AG09319 (cell line): ENCODE results near the gene SLC35G4.

Source experiments
- DNase-seq: peaks from one replicate; pipeline ENCODE4 v3.0.0-alpha.2; 2010; ENCODE audit warnings: low read depth; ENCODE audit errors: extremely low read depth
- TF ChIP-seq, protein P1 (sequence below): IDR thresholded peaks from 2 replicates; pipeline ENCODE4 v1.5.1; 2011; ENCODE audit warnings: low read depth, mild to moderate bottlenecking, inconsistent platforms, low read length, moderate library complexity

The SLC35G4 gene

DNA sequence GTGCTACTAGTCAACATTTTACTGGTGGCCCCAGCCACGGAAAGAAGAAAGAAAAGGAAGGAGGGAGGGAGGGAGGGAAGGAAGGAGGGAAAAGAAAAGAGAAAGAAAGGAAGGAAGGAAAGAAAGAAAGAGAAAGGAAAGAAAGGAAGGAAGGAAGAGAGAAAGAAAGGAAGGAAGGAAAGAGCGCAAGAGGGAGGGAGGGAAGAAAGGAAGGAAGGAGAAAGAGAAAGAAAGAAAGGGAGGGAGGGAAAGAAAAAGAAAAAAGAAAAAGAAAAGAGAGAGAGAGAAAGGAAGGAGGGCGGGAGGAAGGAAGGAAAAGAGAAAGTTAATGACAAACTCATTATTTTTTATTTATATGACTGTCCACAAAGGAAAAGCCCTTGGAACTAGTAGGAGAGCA is 34.9 kb upstream of the SLC35G4 start:
- no peak for DNase-seq
- TF ChIP-seq, protein P1, sequence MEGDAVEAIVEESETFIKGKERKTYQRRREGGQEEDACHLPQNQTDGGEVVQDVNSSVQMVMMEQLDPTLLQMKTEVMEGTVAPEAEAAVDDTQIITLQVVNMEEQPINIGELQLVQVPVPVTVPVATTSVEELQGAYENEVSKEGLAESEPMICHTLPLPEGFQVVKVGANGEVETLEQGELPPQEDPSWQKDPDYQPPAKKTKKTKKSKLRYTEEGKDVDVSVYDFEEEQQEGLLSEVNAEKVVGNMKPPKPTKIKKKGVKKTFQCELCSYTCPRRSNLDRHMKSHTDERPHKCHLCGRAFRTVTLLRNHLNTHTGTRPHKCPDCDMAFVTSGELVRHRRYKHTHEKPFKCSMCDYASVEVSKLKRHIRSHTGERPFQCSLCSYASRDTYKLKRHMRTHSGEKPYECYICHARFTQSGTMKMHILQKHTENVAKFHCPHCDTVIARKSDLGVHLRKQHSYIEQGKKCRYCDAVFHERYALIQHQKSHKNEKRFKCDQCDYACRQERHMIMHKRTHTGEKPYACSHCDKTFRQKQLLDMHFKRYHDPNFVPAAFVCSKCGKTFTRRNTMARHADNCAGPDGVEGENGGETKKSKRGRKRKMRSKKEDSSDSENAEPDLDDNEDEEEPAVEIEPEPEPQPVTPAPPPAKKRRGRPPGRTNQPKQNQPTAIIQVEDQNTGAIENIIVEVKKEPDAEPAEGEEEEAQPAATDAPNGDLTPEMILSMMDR, result no peak

DNA sequence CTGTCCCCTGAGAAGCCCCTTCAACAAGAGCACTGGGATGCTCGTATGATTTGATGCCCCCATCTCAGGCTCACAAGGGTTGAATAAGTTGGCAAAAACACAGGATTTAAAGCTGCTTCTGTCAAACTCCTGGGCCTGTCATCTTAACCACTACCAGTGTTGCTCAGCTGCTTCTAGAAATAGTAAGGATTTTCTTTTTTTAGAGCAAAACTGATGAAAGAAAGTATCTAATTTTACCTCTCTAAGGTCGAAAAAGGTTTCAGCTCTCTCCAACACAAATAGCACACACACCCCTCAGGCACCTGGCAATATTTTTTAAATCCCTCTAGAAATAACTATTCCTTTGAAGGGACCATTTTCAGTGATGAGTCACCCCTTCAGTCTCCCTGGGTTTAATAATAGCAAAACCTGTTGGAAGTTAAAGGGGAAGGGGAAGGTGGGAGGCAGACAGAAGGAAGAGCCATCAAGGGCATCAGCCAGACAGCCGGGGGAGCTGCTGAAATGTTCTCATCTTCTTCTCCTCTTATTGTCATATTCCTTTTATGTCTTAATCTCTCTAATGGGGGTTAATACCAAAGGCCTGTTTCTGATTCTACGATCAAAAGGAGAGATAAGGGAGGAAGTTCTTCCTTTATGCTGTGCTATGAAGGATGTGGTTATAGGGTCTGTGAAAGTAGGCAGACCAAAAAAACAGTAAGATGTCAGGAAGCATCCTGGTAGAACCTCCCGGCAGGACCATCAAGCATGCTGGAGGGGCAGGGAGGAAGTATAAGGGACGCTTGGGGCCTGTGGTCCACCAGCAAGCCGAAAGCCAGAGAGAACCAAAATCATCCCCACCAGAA is 31.9 kb upstream of the SLC35G4 start:
- TF ChIP-seq, protein P1, result no peak
- DNase-seq, result no peak

DNA sequence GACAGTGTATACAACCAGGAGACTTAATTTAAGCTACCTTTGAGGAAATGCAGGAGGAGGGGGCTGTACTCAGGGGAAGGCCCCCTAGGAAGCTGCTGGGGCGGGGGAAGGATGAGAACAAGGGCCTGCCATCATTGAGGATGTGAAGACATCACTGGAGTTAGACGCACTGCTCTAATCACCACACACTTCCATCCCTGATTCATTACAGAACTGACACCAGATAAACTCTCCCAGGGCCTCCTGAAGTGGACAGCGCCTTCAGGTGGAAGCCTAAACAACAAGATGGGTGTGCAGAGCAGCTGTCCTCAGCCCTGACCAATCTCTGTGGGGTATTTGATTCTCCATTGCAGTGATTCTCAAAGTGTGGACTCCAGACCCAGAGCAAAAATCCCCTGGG is 30.6 kb upstream of the SLC35G4 start:
- TF ChIP-seq, protein P1, result no peak
- no peak for DNase-seq

DNA sequence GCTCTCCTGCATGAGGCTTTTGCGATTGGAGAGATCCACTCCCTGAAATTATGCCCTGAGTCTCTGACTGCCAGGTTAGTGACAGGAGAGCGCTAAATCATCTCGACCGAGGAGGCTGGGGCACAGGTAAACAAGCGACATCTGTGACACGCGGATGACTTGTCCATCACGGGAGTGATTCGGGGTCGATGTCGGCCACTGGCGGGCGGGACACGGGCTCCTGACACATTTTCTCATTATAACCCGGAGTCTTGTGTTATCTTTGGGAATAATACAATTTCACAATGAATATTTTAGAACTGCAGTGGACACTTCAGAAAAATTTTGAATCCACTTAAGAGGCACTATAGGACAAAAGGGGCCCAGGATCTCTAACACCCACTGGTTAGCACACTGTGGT is 29.5 kb upstream of the SLC35G4 start:
- no peak for DNase-seq
- TF ChIP-seq, protein P1, result no peak

DNA sequence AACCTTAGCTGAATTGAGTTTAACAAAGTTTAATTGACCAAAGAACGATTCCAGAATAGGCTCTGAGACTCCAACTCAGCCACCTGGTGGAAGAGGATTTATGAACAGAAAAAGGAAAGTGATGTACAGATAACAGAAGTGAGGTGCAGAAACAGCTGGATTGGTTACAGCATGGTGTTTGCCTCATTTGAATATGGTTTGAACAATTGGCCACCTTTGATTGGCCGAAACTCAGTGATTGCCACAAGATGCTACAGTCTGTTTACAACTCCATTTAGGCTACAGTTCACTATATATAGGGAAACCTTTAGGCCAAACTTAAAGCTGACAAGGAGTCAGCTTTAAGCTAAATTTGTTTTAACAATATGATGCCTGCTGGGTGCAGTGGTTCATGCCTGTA is 28.1 kb upstream of the SLC35G4 start:
- TF ChIP-seq, protein P1, result no peak
- DNase-seq, result no peak

DNA sequence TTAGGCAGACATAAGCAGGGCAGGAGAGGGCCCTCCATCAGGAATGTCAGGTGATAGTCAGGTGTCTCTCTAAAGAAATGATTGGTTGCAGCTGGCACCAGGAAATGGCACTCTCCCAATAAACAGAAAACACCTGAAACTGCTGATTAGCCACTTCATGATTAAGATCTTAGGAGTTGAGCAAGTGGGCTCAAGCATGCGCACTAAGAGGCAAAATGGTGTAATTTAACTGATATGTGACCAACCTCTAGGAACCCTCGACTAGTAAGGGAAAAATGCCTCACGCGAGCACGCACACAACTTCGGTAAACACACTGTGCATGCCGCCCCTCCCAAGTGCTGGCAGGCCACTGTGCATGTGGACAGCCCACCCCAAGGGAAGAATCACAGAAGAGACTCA is 23.8 kb upstream of the SLC35G4 start:
- TF ChIP-seq, protein P1, result no peak
- no peak for DNase-seq

DNA sequence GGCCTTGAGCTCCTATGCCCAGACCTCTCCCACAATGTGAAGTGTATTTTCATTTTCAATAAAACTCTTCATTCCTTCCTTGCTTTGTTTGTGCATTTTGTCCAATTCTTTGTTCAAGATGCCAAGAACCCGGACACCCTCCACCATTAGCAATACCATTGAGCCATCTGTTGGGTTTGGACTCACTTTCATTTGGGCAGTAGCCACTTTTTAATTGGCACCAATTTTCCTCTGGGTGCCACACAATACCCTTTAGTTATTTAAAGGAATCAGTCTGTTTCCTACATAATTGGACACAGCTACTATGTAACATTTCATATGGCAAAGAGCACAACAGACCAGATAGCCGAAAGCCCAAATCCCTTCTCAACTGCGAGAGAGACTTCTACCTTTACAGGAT is 22.5 kb upstream of the SLC35G4 start:
- TF ChIP-seq, protein P1, result no peak
- DNase-seq, result no peak
